ENCODE data around the gene NUDT8.
A peak's percentile ranks its signal among the peaks of the same experiment; 100 is the strongest.
"Not testable (repeated sequence)": the region's sequence is repeated elsewhere in the genome, so short reads cannot be mapped to it uniquely, and the experiment has no call there.

DNA sequence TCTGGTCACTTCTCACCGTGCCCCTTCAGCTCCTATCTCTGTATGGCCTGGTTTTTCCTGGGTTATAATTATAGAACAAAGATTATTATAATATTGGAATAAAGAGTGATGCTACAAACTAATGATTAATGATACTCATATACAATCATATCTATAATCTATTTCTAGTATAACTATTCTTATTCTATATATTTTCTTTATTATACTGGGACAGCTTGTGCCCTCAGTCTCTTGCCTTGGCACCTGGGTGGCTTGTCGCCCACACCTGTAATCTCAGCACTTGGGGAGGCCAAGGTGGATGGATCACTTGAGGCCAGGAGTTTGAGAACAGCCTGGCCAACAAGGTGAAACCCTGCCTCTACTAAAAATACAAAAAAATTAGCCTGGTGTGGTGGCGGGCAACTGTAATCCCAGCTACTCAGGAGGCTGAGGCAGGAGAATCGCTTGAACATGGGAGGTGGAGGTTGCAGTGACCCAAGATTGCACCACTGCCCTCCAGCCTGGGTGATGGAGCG, 30.0 kb upstream of the NUDT8 start:
- TF ChIP-seq, protein P1, sequence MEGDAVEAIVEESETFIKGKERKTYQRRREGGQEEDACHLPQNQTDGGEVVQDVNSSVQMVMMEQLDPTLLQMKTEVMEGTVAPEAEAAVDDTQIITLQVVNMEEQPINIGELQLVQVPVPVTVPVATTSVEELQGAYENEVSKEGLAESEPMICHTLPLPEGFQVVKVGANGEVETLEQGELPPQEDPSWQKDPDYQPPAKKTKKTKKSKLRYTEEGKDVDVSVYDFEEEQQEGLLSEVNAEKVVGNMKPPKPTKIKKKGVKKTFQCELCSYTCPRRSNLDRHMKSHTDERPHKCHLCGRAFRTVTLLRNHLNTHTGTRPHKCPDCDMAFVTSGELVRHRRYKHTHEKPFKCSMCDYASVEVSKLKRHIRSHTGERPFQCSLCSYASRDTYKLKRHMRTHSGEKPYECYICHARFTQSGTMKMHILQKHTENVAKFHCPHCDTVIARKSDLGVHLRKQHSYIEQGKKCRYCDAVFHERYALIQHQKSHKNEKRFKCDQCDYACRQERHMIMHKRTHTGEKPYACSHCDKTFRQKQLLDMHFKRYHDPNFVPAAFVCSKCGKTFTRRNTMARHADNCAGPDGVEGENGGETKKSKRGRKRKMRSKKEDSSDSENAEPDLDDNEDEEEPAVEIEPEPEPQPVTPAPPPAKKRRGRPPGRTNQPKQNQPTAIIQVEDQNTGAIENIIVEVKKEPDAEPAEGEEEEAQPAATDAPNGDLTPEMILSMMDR (IDR thresholded peaks at IDR 0.05), result peak in 1 of 6 experiments; percentile 32
- TF ChIP-seq POLR2A (IDR thresholded peaks at IDR 0.05), result not testable (repeated sequence)

All from adrenal gland (tissue), 5 donors.